Neural cell (in vitro differentiated cells): ENCODE measurements around the gene RLF. TPM values are rescaled to one million over a fixed set of nuclear protein-coding genes. Genes with fewer than 3 reads are reported as not detected.

Source experiments
- H2AFZ ChIP-seq: fragments of 200-600, 300-800 bp; sonication (generic), shearing (Covaris generic); 2 replicates; pipeline ENCODE4 v1.6.0; 2014; ENCODE audit warnings: low read depth, mild to moderate bottlenecking, antibody characterized with exemption, low read length, moderate library complexity
- H3F3A ChIP-seq: fragments of 200-600 bp; shearing (Covaris generic); 2 replicates; pipeline ENCODE4 v1.6.1; 2016; ENCODE audit warnings: mild to moderate bottlenecking, moderate library complexity, mixed read lengths, antibody characterized with exemption, low read length; ENCODE audit not compliant: insufficient read depth, poor library complexity, severe bottlenecking
- H3K27ac ChIP-seq: fragments of 200-600, 300-800 bp; sonication (generic), shearing (Covaris generic); 2 replicates; pipeline ENCODE4 v1.5.1; 2014; ENCODE audit warnings: mild to moderate bottlenecking, low read length, moderate library complexity
- H3K27me3 ChIP-seq: fragments of 300-800, 200-600 bp; sonication (generic), shearing (Covaris generic); 2 replicates; pipeline ENCODE4 v1.6.0; 2014; ENCODE audit warnings: mild to moderate bottlenecking, low read depth, low read length, moderate library complexity; ENCODE audit not compliant: insufficient read depth
- H3K36me3 ChIP-seq: fragments of 300-800, 200-600 bp; sonication (generic), shearing (Covaris generic); 2 replicates; pipeline ENCODE4 v1.5.1; 2014; ENCODE audit warnings: mild to moderate bottlenecking, antibody characterized with exemption, low read length, moderate library complexity; ENCODE audit not compliant: insufficient read depth
- H3K4me2 ChIP-seq: fragments of 300-800, 200-600 bp; sonication (generic), shearing (Covaris generic); 2 replicates; pipeline ENCODE4 v1.6.0; 2014; ENCODE audit warnings: mild to moderate bottlenecking, low read length
- H3K4me3 ChIP-seq: fragments of 300-800, 200-600 bp; sonication (generic), shearing (Covaris generic); 2 replicates; pipeline ENCODE4 v1.5.1; 2014; ENCODE audit warnings: mild to moderate bottlenecking, low read length, moderate library complexity
- H3K79me2 ChIP-seq: fragments of 200-600 bp; shearing (Covaris generic); replicated peaks from 2 replicates; pipeline ENCODE4 v1.6.0; 2014; ENCODE audit warnings: mild to moderate bottlenecking, low read length, moderate library complexity; ENCODE audit not compliant: insufficient read depth
- H3K9ac ChIP-seq: fragments of 300-800, 200-600 bp; sonication (generic), shearing (Covaris generic); 2 replicates; pipeline ENCODE4 v1.6.1; 2016; ENCODE audit warnings: mild to moderate bottlenecking, low read length, mixed read lengths
- H3K9me2 ChIP-seq: fragments of 200-600 bp; shearing (Covaris generic); 2 replicates; pipeline ENCODE4 v1.6.1; 2016; ENCODE audit warnings: mild to moderate bottlenecking, low read length, mixed read lengths; ENCODE audit not compliant: insufficient read depth
- H3K9me3 ChIP-seq: fragments of 200-600, 300-800 bp; sonication (generic), shearing (Covaris generic); 2 replicates; pipeline ENCODE4 v1.6.1; 2016; ENCODE audit warnings: mild to moderate bottlenecking, mixed run types, low read length, moderate library complexity, mixed read lengths
- H4K20me1 ChIP-seq: fragments of 200-600 bp; shearing (Covaris generic); 2 replicates; pipeline ENCODE4 v1.6.1; 2016; ENCODE audit warnings: mild to moderate bottlenecking, mixed run types; ENCODE audit not compliant: insufficient read depth
- CTCF ChIP-seq: fragments of 450-650 bp; IDR thresholded peaks from 2 replicates; pipeline ENCODE4 v1.5.1; 2014; ENCODE audit warnings: antibody characterized with exemption, mild to moderate bottlenecking, moderate library complexity; ENCODE audit not compliant: poor library complexity, severe bottlenecking
- EP300 ChIP-seq: fragments of 450-650 bp; conservative IDR thresholded peaks from 2 replicates; pipeline ENCODE4 v1.6.1; 2014; ENCODE audit warnings: antibody characterized with exemption, mild to moderate bottlenecking, moderate library complexity; ENCODE audit not compliant: poor library complexity, severe bottlenecking
- EZH2 ChIP-seq: fragments of 200-600, 300-800 bp; shearing (Covaris generic), sonication (generic); IDR thresholded peaks from 2 replicates; pipeline ENCODE4 v1.6.1; 2014; ENCODE audit warnings: antibody characterized with exemption, low read length, borderline replicate concordance, mild to moderate bottlenecking; ENCODE audit not compliant: insufficient read depth, poor library complexity, severe bottlenecking
- MXI1 ChIP-seq: fragments of 450-650 bp; conservative IDR thresholded peaks from 2 replicates; pipeline ENCODE4 v1.6.1; 2014; ENCODE audit warnings: antibody characterized with exemption, mild to moderate bottlenecking; ENCODE audit not compliant: poor library complexity, severe bottlenecking
- POLR2AphosphoS5 ChIP-seq: IDR thresholded peaks from 2 replicates; pipeline ENCODE4 v1.6.1; 2012
- RAD21 ChIP-seq: fragments of 450-650 bp; conservative IDR thresholded peaks from 2 replicates; pipeline ENCODE4 v1.6.1; 2014; ENCODE audit warnings: antibody characterized with exemption, mild to moderate bottlenecking, moderate library complexity
- REST ChIP-seq: IDR thresholded peaks from 2 replicates; pipeline ENCODE4 v1.6.1; 2012; ENCODE audit warnings: borderline replicate concordance
- SMC3 ChIP-seq: fragments of 450-650 bp; conservative IDR thresholded peaks from 2 replicates; pipeline ENCODE4 v1.6.1; 2014; ENCODE audit warnings: antibody characterized with exemption, mild to moderate bottlenecking, moderate library complexity; ENCODE audit not compliant: poor library complexity
- TAF1 ChIP-seq: IDR thresholded peaks from 2 replicates; pipeline ENCODE4 v1.6.1; 2012; ENCODE audit warnings: low read depth
- polyA plus RNA-seq: library from polyadenylated mRNA; depleted of rRNA; stranded (reverse); fragments of >200 nt; gene quantifications from 2 replicates; pipeline ENCODE4 v1.2.3, GENCODE V29; 2014

RLF gene
- polyA plus RNA-seq, 1 donor from 2014 or later = 23.4 TPM

GRCh38 chr1:40257688-40258444, 96.7 kb downstream of the RLF start, which contains the start of gene ZMPSTE24:
ZMPSTE24 (plus strand) TSS chr1:40258236; CDS start chr1:40258272, 36 bp downstream.
- peak within 1 kb of the TSS; percentile 90 for H3K9ac ChIP-seq
- peak within 1 kb of the TSS; percentile 94 for H3K27ac ChIP-seq
- no peaks in the 10 kb centered on the region for H3K9me3 ChIP-seq
- TF ChIP-seq EP300 (peak; percentile 70), RAD21 (no peak), MXI1 (peak; percentile 97), POLR2AphosphoS5 (peak; percentile 94), TAF1 (peak; percentile 93), REST (peak; percentile 96), EZH2 (no peak), SMC3 (peak; percentile 52), CTCF (no peak)
- H2AFZ ChIP-seq = peak within 1 kb of the TSS; percentile 99
- H3K4me3 ChIP-seq = peak within 1 kb of the TSS; percentile 77
- H4K20me1 ChIP-seq = no peaks in the 10 kb centered on the region
- H3K4me2 ChIP-seq = peak within 1 kb of the TSS; percentile 75
- peaks cover 4% of the 10 kb centered on the region for H3K36me3 ChIP-seq
- peaks cover 36% of the 10 kb centered on the region for H3K79me2 ChIP-seq
- no peaks in the 10 kb centered on the region for H3K27me3 ChIP-seq
- no peaks in the 10 kb centered on the region for H3F3A ChIP-seq
- H3K9me2 ChIP-seq = no peaks in the 10 kb centered on the region

GRCh38 chr1:40258445-40258769, 97.2 kb downstream of the RLF start:
- H3K4me3 ChIP-seq = peak overlapping the region; percentile 77
- TF ChIP-seq SMC3 (no peak), REST (no peak), POLR2AphosphoS5 (no peak), RAD21 (no peak), MXI1 (no peak), EZH2 (no peak), TAF1 (no peak), CTCF (no peak), EP300 (no peak)
- peak overlapping the region; percentile 75 for H2AFZ ChIP-seq
- no peaks in the 10 kb centered on the region for H3K27me3 ChIP-seq
- H4K20me1 ChIP-seq = no peaks in the 10 kb centered on the region
- H3K36me3 ChIP-seq = peaks cover 4% of the 10 kb centered on the region
- H3K79me2 ChIP-seq = peaks cover 36% of the 10 kb centered on the region
- peak overlapping the region; percentile 76 for H3K27ac ChIP-seq
- H3K4me2 ChIP-seq = peak overlapping the region; percentile 56
- no peaks in the 10 kb centered on the region for H3K9me3 ChIP-seq
- peak overlapping the region; percentile 77 for H3K9ac ChIP-seq
- no peaks in the 10 kb centered on the region for H3K9me2 ChIP-seq
- no peaks in the 10 kb centered on the region for H3F3A ChIP-seq
